Measurements from ENCODE around the gene TRIM40.

- no peak for TF ChIP-seq CTCF (IDR thresholded peaks at IDR 0.05; ENCODE audit: low read length)
- TF ChIP-seq EZH2phosphoT487 (IDR thresholded peaks at IDR 0.05; ENCODE audit: low read length) = no peak
- TF ChIP-seq EZH2 (optimal IDR thresholded peaks at IDR 0.05; ENCODE audit: low read depth, low read length) = no peak
Observed at GRCh38 chr6:30160785-30161531, 25.0 kb downstream of the TRIM40 start, which contains the start of gene TRIM10.

All from MM.1S (cell line).